Hepatocyte (in vitro differentiated cells): Measurements from ENCODE around the gene PLGRKT.

ENCODE experiments used
- EZH2 ChIP-seq: fragments of 200-600 bp; sonication (generic); IDR thresholded peaks from 2 replicates; pipeline ENCODE4 v1.6.1; 2016; ENCODE audit warnings: antibody characterized with exemption, mild to moderate bottlenecking, borderline replicate concordance
- EZH2phosphoT487 ChIP-seq: fragments of 200-600 bp; sonication (generic); IDR thresholded peaks from one replicate; pipeline ENCODE4 v1.6.1; 2018; ENCODE audit warnings: antibody characterized with exemption, mild to moderate bottlenecking, low read depth, moderate library complexity; ENCODE audit not compliant: unreplicated experiment, severe bottlenecking
- TF ChIP-seq, protein P1 (sequence below): fragments of 200-600 bp; sonication (generic); IDR thresholded peaks from 2 replicates; pipeline ENCODE4 v1.5.1; 2016; ENCODE audit warnings: antibody characterized with exemption, mild to moderate bottlenecking; ENCODE audit not compliant: poor library complexity

DNA sequence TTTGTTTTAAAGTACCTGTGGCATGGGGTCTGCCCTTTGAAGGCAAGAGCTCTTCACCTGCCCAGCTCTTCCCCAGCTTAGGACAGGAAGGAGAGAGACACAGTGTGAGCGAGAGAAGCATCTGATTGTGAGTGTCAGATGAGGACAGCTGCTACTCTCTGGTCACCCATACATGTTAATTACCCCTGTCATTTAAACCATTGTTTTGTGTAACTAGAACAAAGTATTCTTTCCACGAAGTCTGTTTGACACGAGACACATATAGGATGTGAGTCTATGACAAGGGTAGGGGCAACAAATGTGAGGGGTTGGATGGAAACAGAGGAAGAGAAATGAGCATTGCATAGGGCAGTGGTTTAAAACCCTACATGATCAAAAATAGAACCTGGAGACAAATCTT lies 9.6 kb upstream of the PLGRKT start:
- TF ChIP-seq, protein P1, sequence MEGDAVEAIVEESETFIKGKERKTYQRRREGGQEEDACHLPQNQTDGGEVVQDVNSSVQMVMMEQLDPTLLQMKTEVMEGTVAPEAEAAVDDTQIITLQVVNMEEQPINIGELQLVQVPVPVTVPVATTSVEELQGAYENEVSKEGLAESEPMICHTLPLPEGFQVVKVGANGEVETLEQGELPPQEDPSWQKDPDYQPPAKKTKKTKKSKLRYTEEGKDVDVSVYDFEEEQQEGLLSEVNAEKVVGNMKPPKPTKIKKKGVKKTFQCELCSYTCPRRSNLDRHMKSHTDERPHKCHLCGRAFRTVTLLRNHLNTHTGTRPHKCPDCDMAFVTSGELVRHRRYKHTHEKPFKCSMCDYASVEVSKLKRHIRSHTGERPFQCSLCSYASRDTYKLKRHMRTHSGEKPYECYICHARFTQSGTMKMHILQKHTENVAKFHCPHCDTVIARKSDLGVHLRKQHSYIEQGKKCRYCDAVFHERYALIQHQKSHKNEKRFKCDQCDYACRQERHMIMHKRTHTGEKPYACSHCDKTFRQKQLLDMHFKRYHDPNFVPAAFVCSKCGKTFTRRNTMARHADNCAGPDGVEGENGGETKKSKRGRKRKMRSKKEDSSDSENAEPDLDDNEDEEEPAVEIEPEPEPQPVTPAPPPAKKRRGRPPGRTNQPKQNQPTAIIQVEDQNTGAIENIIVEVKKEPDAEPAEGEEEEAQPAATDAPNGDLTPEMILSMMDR, result no peak
- TF ChIP-seq EZH2phosphoT487, result no peak
- TF ChIP-seq EZH2, result no peak
